Panc1 (cell line): Measurements from ENCODE around the gene LYPD6.

Experiments used
- POLR2AphosphoS5 ChIP-seq: IDR thresholded peaks from 2 replicates; pipeline ENCODE4 v1.6.1; 2012; ENCODE audit warnings: mild to moderate bottlenecking, low read depth, low read length, moderate library complexity
- SIN3A ChIP-seq: IDR thresholded peaks from 2 replicates; pipeline ENCODE4 v1.6.1; 2012; ENCODE audit warnings: low read depth, mild to moderate bottlenecking, low read length, moderate library complexity, borderline replicate concordance; ENCODE audit not compliant: insufficient read depth
- TCF7L2 ChIP-seq: IDR thresholded peaks from 2 replicates; pipeline ENCODE4 v1.6.1; 2011; ENCODE audit warnings: mild to moderate bottlenecking, low read depth, low read length, inconsistent platforms
- TF ChIP-seq, protein P1 (sequence below): fragments of 450-650 bp; IDR thresholded peaks from 2 replicates; pipeline ENCODE4 v1.5.1; 2017; ENCODE audit warnings: mild to moderate bottlenecking
- TF ChIP-seq, protein P2 (sequence below), 2 experiments: IDR thresholded peaks; 2 replicates each; pipeline ENCODE4 v1.6.1; 2011 to 2012; ENCODE audit warnings: low read depth in 2 of 2, control low read depth in 1 of 2, low read length in 1 of 2, mild to moderate bottlenecking in 1 of 2, moderate library complexity in 1 of 2; ENCODE audit not compliant: insufficient read depth in 1 of 2

DNA sequence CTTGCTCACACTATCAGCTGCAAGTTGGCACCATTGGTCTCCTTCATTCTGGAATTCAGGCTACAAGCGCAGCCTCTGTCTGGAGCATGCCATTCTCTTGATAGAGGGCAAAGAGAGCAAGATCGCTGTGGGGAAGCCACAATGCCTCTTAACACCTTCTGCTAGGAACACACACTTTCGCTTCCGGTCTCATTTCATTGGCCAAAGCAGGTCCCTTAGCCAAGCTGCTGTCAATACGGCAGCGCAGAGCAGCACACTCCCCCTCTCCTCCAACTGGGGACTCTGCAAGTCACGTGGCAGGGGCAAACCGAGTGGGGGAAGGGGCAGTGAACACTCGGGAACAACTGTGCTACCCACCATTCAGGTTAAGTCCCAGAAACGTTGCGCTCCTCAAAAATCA lies 159.1 kb downstream of the LYPD6 start:
- TF ChIP-seq, protein P1, sequence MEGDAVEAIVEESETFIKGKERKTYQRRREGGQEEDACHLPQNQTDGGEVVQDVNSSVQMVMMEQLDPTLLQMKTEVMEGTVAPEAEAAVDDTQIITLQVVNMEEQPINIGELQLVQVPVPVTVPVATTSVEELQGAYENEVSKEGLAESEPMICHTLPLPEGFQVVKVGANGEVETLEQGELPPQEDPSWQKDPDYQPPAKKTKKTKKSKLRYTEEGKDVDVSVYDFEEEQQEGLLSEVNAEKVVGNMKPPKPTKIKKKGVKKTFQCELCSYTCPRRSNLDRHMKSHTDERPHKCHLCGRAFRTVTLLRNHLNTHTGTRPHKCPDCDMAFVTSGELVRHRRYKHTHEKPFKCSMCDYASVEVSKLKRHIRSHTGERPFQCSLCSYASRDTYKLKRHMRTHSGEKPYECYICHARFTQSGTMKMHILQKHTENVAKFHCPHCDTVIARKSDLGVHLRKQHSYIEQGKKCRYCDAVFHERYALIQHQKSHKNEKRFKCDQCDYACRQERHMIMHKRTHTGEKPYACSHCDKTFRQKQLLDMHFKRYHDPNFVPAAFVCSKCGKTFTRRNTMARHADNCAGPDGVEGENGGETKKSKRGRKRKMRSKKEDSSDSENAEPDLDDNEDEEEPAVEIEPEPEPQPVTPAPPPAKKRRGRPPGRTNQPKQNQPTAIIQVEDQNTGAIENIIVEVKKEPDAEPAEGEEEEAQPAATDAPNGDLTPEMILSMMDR, result no peak
- TF ChIP-seq SIN3A, result no peak
- TF ChIP-seq, protein P2, sequence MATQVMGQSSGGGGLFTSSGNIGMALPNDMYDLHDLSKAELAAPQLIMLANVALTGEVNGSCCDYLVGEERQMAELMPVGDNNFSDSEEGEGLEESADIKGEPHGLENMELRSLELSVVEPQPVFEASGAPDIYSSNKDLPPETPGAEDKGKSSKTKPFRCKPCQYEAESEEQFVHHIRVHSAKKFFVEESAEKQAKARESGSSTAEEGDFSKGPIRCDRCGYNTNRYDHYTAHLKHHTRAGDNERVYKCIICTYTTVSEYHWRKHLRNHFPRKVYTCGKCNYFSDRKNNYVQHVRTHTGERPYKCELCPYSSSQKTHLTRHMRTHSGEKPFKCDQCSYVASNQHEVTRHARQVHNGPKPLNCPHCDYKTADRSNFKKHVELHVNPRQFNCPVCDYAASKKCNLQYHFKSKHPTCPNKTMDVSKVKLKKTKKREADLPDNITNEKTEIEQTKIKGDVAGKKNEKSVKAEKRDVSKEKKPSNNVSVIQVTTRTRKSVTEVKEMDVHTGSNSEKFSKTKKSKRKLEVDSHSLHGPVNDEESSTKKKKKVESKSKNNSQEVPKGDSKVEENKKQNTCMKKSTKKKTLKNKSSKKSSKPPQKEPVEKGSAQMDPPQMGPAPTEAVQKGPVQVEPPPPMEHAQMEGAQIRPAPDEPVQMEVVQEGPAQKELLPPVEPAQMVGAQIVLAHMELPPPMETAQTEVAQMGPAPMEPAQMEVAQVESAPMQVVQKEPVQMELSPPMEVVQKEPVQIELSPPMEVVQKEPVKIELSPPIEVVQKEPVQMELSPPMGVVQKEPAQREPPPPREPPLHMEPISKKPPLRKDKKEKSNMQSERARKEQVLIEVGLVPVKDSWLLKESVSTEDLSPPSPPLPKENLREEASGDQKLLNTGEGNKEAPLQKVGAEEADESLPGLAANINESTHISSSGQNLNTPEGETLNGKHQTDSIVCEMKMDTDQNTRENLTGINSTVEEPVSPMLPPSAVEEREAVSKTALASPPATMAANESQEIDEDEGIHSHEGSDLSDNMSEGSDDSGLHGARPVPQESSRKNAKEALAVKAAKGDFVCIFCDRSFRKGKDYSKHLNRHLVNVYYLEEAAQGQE (IDR thresholded peaks at IDR 0.05; ENCODE audit: insufficient read depth in 1 of 2, low read depth in 2 of 2, low read length in 1 of 2), result no peak
- TF ChIP-seq POLR2AphosphoS5, result no peak
- TF ChIP-seq TCF7L2, result no peak
